Measurements from ENCODE around the gene PTP4A1.
"Not testable (repeated sequence)": the region's sequence is repeated elsewhere in the genome, so short reads cannot be mapped to it uniquely, and the experiment has no call there.

PTP4A1 gene

DNA sequence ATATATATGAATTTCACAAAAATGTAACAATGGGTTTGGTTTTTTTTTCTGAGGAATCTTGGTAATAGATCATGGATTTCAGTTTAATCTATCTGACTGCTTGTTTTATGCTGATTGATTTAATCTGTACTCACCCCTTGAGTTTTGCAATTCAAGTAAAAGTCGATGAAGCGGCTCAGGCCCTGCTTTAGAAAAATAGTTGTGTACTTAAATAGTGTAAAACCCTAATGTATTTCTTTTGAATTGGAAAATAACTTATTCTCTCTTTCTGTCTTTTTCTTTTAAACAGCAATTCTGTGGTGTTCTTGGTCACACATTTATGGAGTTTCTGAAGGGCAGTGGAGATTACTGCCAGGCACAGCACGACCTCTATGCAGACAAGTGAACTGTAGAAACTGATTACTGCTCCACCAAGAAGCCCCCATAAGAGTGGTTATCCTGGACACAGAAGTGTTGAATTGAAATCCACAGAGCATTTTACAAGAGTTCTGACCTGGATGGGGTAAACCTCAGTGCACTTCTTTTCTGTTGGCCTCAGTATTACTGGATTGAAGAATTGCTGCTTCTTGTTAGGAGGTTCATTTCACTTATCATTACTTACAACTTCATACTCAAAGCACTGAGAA, 4.0 kb downstream of the PTP4A1 start:
- Histone ChIP-seq H3K36me3 (ENCODE audit: control insufficient read depth, insufficient read depth, low read length) (peaks cover 14% of the 10 kb centered on the region), H3K4me1 (ENCODE audit: control insufficient read depth, insufficient read depth, low read length) (no peaks in the 10 kb centered on the region), H3K4me3 (ENCODE audit: low read length) (no peak overlapping the region), H3K27me3 (ENCODE audit: control insufficient read depth, insufficient read depth, low read length) (no peaks in the 10 kb centered on the region), H3K9me3 (ENCODE audit: control insufficient read depth, low read length) (no peaks in the 10 kb centered on the region), H3K9ac (ENCODE audit: low read length) (no peak overlapping the region)

DNA sequence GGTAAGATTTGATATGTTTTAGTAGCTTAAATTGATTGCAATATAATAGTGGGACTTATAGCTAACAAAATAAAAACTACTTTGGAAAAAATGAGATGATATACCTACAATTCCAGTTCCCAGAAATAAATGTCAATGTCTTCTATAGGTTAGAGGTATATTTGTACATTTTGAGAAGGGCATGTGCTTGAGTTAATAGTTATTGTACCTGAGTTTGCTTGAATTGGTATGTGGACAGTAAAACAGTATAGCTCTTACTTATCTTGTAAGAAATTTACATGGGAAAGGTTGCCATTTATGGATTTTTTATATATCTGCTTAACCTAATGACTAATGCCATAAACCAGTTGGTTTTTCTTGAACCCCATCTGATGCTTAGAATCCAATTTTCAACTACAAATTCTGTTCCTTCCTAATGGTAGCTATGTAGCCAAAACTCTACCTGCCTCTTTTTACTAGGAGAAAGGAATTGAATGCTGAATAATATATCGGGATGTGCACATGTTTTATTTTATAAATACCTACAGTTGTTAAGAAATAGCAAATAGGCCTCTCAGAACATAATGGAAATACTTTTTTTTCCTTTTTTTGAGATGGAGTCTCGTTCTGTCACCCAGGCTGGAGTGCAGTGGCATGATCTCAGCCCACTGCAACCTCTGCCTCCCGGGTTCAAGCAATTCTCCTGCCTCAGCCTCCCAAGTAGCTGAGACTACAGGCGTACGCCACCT, 4.9 kb downstream of the PTP4A1 start:
- Histone ChIP-seq H3K4me1 (ENCODE audit: control insufficient read depth, insufficient read depth, low read length) (no peaks in the 10 kb centered on the region), H3K4me3 (ENCODE audit: low read length) (no peak overlapping the region), H3K36me3 (ENCODE audit: control insufficient read depth, insufficient read depth, low read length) (peaks cover 14% of the 10 kb centered on the region), H3K27me3 (ENCODE audit: control insufficient read depth, insufficient read depth, low read length) (no peaks in the 10 kb centered on the region), H3K9ac (ENCODE audit: low read length) (no peak overlapping the region), H3K9me3 (ENCODE audit: control insufficient read depth, low read length) (no peaks in the 10 kb centered on the region)

DNA sequence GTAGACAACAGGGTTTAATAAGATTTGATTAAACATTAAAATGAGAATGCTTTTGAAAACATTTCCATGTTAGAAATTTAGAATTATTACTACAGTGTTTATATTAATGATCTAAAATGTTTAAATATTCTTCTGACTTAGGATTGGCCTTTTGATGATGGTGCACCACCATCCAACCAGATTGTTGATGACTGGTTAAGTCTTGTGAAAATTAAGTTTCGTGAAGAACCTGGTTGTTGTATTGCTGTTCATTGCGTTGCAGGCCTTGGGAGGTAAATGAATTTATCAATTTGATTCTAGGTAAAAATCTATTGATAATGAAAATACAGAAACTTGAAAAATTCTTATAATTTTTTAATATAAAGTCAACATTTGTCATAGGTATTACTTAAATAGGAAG, 6.5 kb downstream of the PTP4A1 start:
- no peak overlapping the region for H3K9ac ChIP-seq (ENCODE audit: low read length)
- no peaks in the 10 kb centered on the region for H3K9me3 ChIP-seq (ENCODE audit: control insufficient read depth, low read length)
- H3K27me3 ChIP-seq (ENCODE audit: control insufficient read depth, insufficient read depth, low read length), result no peaks in the 10 kb centered on the region
- H3K4me3 ChIP-seq (ENCODE audit: low read length), result no peak overlapping the region
- no peaks in the 10 kb centered on the region for H3K4me1 ChIP-seq (ENCODE audit: control insufficient read depth, insufficient read depth, low read length)
- peaks cover 14% of the 10 kb centered on the region for H3K36me3 ChIP-seq (ENCODE audit: control insufficient read depth, insufficient read depth, low read length)

DNA sequence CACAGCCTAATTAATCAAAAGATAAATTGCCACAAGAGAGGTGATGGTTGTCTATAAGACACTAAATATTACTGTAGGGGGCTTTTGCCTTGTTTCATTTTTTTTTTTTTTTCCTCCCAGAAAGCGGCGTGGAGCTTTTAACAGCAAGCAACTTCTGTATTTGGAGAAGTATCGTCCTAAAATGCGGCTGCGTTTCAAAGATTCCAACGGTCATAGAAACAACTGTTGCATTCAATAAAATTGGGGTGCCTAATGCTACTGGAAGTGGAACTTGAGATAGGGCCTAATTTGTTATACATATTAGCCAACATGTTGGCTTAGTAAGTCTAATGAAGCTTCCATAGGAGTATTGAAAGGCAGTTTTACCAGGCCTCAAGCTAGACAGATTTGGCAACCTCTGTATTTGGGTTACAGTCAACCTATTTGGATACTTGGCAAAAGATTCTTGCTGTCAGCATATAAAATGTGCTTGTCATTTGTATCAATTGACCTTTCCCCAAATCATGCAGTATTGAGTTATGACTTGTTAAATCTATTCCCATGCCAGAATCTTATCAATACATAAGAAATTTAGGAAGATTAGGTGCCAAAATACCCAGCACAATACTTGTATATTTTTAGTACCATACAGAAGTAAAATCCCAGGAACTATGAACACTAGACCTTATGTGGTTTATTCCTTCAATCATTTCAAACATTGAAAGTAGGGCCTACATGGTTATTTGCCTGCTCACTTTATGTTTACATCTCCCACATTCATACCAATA, 7.8 kb downstream of the PTP4A1 start:
- no peaks in the 10 kb centered on the region for H3K27me3 ChIP-seq (ENCODE audit: control insufficient read depth, insufficient read depth, low read length)
- no peaks in the 10 kb centered on the region for H3K9me3 ChIP-seq (ENCODE audit: control insufficient read depth, low read length)
- no peaks in the 10 kb centered on the region for H3K4me1 ChIP-seq (ENCODE audit: control insufficient read depth, insufficient read depth, low read length)
- peaks cover 14% of the 10 kb centered on the region for H3K36me3 ChIP-seq (ENCODE audit: control insufficient read depth, insufficient read depth, low read length)
- no peak overlapping the region for H3K9ac ChIP-seq (ENCODE audit: low read length)
- H3K4me3 ChIP-seq (ENCODE audit: low read length), result no peak overlapping the region

DNA sequence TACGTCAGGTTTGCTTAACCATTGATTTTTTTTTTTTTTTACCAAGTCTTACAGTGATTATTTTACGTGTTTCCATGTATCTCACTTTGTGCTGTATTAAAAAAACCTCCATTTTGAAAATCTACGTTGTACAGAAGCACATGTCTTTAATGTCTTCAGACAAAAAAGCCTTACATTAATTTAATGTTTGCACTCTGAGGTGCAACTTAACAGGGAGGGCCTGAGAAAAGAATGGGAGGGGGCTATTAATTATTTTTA, 8.4 kb downstream of the PTP4A1 start:
- Histone ChIP-seq H3K9me3 (ENCODE audit: control insufficient read depth, low read length) (no peaks in the 10 kb centered on the region), H3K36me3 (ENCODE audit: control insufficient read depth, insufficient read depth, low read length) (peaks cover 14% of the 10 kb centered on the region), H3K27me3 (ENCODE audit: control insufficient read depth, insufficient read depth, low read length) (no peaks in the 10 kb centered on the region), H3K4me1 (ENCODE audit: control insufficient read depth, insufficient read depth, low read length) (no peaks in the 10 kb centered on the region), H3K9ac (ENCODE audit: low read length) (no peak overlapping the region), H3K4me3 (ENCODE audit: low read length) (no peak overlapping the region)

DNA sequence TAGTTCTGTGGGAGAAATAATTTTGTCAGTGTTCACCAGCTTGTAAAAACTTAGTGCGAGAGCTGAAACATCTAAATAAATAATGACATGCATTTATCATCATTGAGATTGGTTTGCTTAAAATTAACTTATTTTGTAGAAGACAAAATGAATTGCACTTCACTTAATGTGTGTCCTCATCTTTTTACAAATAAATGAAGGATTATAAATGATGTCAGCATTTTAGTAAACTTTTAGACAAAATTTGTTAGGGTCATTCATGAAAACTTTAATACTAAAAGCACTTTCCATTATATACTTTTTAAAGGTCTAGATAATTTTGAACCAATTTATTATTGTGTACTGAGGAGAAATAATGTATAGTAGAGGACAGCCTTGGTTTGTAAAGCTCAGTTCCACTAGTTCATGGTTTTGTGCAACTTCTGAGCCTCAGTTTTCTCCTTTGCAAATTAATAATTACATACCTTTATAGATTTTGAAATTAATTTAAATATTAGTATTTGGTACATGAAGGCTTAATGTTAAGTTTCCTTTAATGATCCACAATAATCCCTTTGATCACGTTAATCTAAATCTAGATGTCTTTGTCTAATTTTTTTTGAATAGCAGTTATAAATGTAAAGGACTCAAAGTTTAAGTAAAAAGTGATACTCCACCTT, 9.2 kb downstream of the PTP4A1 start:
- Histone ChIP-seq H3K4me1 (ENCODE audit: control insufficient read depth, insufficient read depth, low read length) (no peaks in the 10 kb centered on the region), H3K27me3 (ENCODE audit: control insufficient read depth, insufficient read depth, low read length) (no peaks in the 10 kb centered on the region), H3K9me3 (ENCODE audit: control insufficient read depth, low read length) (no peaks in the 10 kb centered on the region), H3K36me3 (ENCODE audit: control insufficient read depth, insufficient read depth, low read length) (peaks cover 14% of the 10 kb centered on the region), H3K4me3 (ENCODE audit: low read length) (no peak overlapping the region), H3K9ac (ENCODE audit: low read length) (no peak overlapping the region)

DNA sequence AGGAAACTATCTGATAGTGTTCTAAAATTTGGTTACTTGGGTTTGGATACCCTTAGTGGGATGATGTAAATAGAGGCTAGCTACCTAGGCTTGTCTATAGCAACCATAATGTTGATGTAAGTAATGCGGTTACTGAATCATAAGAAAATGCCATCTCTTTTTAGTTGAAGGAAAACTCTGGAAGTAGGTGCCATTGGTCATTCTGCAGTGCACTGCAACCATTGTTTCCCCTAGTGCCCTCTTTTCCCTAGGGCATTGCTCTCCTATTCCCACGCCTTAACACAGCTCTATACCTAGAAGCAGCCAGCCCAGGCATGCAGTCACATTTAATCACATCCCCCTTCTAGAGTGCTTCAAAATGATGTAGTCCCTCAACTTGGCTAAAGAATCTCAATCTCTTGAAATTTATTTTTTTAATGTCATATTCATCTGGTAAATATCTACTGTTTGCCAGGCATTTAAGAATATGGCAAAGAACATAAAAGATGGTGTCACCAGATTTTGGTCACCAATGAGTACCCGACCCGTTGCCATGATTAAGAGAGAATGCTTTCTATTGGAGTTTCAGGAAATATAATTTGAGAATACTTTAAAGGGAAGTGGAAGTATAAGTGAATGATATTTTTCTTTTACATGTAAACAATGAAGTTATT, 10.4 kb downstream of the PTP4A1 start:
- Histone ChIP-seq H3K27me3 (ENCODE audit: control insufficient read depth, insufficient read depth, low read length) (no peaks in the 10 kb centered on the region), H3K4me3 (ENCODE audit: low read length) (no peak overlapping the region), H3K4me1 (ENCODE audit: control insufficient read depth, insufficient read depth, low read length) (no peaks in the 10 kb centered on the region), H3K9ac (ENCODE audit: low read length) (no peak overlapping the region), H3K9me3 (ENCODE audit: control insufficient read depth, low read length) (no peaks in the 10 kb centered on the region), H3K36me3 (ENCODE audit: control insufficient read depth, insufficient read depth, low read length) (peaks cover 10% of the 10 kb centered on the region)

DNA sequence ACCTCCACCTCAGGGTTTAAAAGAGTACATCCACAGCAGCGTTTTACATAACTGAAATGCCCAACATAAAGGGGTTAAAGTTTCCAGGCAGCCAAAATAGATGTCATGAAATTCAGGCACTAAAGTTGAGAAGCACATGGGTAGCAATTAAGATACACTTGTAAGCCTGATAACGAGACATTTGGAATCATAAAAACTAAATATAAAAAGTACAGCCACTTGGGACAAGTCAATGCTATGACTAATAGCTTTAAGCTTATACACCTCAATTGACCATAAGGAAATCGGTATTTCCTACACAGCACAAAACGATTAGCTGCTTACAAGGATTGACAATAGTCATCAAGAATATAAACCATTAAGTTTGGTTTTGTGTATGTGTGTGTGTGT, 11.8 kb downstream of the PTP4A1 start:
- no peaks in the 10 kb centered on the region for H3K27me3 ChIP-seq (ENCODE audit: control insufficient read depth, insufficient read depth, low read length)
- no peaks in the 10 kb centered on the region for H3K9me3 ChIP-seq (ENCODE audit: control insufficient read depth, low read length)
- H3K4me3 ChIP-seq (ENCODE audit: low read length), result no peak overlapping the region
- H3K36me3 ChIP-seq (ENCODE audit: control insufficient read depth, insufficient read depth, low read length), result peaks cover 10% of the 10 kb centered on the region
- no peaks in the 10 kb centered on the region for H3K4me1 ChIP-seq (ENCODE audit: control insufficient read depth, insufficient read depth, low read length)
- no peak overlapping the region for H3K9ac ChIP-seq (ENCODE audit: low read length)

DNA sequence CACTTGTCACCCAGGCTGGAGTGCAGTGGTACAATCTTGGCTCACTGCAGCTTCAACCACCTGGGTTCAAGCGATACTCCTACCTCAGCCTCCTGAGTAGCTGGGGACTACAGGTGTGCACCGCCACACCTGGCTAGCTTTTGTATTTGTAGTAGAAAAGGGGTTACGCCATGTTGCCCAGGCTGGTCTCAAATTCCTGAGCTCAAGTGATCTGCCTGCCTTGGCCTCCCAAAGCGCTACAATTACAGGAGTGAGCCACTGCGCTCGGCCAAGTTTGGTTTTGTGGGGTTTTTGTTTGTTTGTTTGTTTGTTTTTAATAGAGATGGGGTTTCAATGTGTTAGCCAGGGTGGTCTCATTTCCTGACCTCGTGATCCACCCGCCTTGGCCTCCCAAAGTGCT, 12.3 kb downstream of the PTP4A1 start:
- H3K4me1 ChIP-seq (ENCODE audit: control insufficient read depth, insufficient read depth, low read length), result no peaks in the 10 kb centered on the region
- H3K36me3 ChIP-seq (ENCODE audit: control insufficient read depth, insufficient read depth, low read length), result peaks cover 10% of the 10 kb centered on the region
- no peak overlapping the region for H3K9ac ChIP-seq (ENCODE audit: low read length)
- H3K9me3 ChIP-seq (ENCODE audit: control insufficient read depth, low read length), result no peaks in the 10 kb centered on the region
- H3K27me3 ChIP-seq (ENCODE audit: control insufficient read depth, insufficient read depth, low read length), result no peaks in the 10 kb centered on the region
- no peak overlapping the region for H3K4me3 ChIP-seq (ENCODE audit: low read length)

DNA sequence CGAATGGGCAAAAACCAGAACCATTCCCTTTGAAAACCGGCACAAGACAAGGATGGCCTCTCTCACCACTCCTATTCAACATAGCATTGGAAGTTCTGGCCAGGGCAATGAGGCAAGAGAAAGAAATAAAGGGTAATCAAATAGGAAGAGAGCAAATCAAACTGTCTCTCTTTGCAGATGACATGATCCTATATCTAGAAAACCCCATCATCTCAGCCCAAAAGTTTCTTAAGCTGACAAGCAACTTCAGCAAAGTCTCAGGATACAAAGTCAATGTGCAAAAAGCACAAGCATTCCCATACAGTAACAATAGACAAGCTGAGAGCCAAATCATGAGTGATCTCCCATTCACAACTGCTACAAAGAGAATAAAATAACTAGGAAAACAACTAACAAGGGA, 13.4 kb downstream of the PTP4A1 start:
- not testable (repeated sequence) for H3K9me3 ChIP-seq (ENCODE audit: control insufficient read depth, low read length); H3K9ac ChIP-seq (ENCODE audit: low read length); H3K4me3 ChIP-seq (ENCODE audit: low read length); H3K27me3 ChIP-seq (ENCODE audit: control insufficient read depth, insufficient read depth, low read length); H3K36me3 ChIP-seq (ENCODE audit: control insufficient read depth, insufficient read depth, low read length); H3K4me1 ChIP-seq (ENCODE audit: control insufficient read depth, insufficient read depth, low read length)

DNA sequence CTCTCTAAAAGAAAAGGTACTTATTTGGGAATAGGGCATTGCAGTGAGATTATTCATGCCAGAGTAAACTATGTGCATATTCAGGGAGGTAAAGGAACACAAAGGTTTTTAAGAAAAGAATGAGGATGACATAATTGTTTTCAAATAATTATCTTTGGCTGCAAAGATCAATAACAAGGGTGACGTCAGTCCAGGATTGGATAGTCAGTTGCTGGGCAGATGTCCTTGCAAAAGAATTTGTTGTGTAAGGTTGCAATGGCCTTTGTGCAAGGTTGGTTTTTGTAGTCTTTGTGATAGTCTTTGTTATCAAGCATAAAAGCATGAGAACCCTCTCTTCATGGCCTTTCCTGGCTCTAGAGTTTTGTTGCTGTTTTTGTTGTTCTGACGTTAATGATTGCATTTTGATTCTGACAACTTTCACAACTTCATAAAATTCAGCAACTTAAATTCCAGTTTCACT, 17.7 kb downstream of the PTP4A1 start:
- no peaks in the 10 kb centered on the region for H3K9me3 ChIP-seq (ENCODE audit: control insufficient read depth, low read length)
- no peak overlapping the region for H3K4me3 ChIP-seq (ENCODE audit: low read length)
- no peaks in the 10 kb centered on the region for H3K4me1 ChIP-seq (ENCODE audit: control insufficient read depth, insufficient read depth, low read length)
- H3K27me3 ChIP-seq (ENCODE audit: control insufficient read depth, insufficient read depth, low read length), result no peaks in the 10 kb centered on the region
- no peak overlapping the region for H3K9ac ChIP-seq (ENCODE audit: low read length)
- H3K36me3 ChIP-seq (ENCODE audit: control insufficient read depth, insufficient read depth, low read length), result no peaks in the 10 kb centered on the region

DNA sequence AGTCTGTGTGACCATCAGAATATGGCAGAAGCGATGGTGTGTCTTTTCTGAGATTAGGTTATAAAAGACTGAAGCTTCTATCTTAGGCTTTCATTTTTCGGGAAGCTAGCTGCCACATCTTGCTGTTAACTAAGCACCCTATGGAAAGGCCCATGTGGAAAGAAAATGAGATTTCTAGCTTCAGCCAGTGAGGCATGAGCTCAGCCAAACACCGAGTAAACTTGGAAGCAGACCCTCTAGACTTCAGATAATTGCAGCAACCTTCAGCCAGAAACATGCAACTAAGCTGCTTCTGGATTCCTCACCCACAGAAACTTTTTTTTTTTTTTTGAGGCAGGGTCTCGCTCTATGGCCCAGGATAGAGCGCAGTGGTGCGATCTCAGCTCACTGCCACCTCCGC, 20.6 kb downstream of the PTP4A1 start:
- H3K4me1 ChIP-seq (ENCODE audit: control insufficient read depth, insufficient read depth, low read length), result no peaks in the 10 kb centered on the region
- no peak overlapping the region for H3K4me3 ChIP-seq (ENCODE audit: low read length)
- no peak overlapping the region for H3K9ac ChIP-seq (ENCODE audit: low read length)
- no peaks in the 10 kb centered on the region for H3K27me3 ChIP-seq (ENCODE audit: control insufficient read depth, insufficient read depth, low read length)
- H3K36me3 ChIP-seq (ENCODE audit: control insufficient read depth, insufficient read depth, low read length), result no peaks in the 10 kb centered on the region
- no peaks in the 10 kb centered on the region for H3K9me3 ChIP-seq (ENCODE audit: control insufficient read depth, low read length)
